HL-60/S4 treated with phorbol 12-myristate 13-acetate at 8.2 ng/mL for 4 days and 3 days (cell line): ENCODE results near the gene URAD.
"Not testable (repeated sequence)": the region's sequence is repeated elsewhere in the genome, so short reads cannot be mapped to it uniquely, and the experiment has no call there.

ENCODE experiments used
- in situ Hi-C: fragments of 300-500 bp; cut with MboI; formaldehyde crosslinking; loops from 2 replicates; pipeline ENCODE4 v1.15.0; 2022; ENCODE audit warnings: low sequenced_read_pairs

URAD gene, protein sequence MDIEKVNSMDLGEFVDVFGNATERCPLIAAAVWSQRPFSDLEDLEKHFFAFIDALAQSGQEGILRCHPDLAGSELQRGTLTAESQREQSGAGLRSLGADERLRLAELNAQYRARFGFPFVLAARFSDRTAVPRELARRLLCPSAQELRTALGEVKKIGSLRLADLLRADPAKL

DNA sequence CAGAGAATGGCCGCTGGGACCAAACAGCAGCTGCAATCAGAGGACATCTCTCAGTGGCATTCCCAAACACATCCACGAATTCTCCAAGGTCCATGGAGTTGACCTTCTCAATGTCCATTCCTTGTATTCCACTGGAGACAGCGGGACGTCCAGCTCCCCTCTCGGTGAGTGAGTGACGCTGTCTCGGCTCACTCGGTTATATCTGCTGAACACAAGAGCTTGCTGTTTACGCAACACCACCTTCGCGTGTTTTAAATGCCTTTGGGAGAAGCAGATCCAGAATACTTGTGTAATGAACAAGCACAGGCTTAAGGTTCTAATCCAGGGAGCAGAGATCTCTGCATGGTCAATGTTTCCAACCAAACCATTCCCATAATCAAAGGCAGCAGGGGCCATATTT lies at the start of gene URAD:
Gene URAD (minus strand): TSS at position 174 of the 400 bp plus-strand sequence. CDS start 56 bp downstream, at position 118.
- in situ Hi-C loops: loop anchor here (25.0 kb wide), 1 partner anchor 1026 kb away; no protein-coding TSS in a partner anchor

DNA sequence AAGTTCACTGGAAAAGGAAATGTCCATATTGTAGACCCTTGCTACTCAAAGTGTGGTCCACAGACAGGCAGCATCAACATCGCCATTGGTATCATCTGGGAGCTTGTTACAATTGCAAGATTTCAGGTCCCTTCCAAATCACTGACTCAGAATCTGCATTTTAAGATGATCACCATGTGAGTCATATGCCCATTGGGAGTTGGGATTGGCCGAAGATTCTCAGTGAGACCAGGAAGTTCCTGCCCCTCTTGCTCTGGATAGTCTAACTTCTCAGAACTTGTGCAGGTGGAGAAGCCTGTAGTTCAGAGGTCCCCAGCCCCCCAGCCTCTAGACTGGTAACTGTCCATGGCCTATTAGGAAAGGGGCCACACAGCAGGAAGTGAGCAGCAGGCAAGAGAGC lies 48.9 kb upstream of the URAD start:
- in situ Hi-C loops: no loop called here

DNA sequence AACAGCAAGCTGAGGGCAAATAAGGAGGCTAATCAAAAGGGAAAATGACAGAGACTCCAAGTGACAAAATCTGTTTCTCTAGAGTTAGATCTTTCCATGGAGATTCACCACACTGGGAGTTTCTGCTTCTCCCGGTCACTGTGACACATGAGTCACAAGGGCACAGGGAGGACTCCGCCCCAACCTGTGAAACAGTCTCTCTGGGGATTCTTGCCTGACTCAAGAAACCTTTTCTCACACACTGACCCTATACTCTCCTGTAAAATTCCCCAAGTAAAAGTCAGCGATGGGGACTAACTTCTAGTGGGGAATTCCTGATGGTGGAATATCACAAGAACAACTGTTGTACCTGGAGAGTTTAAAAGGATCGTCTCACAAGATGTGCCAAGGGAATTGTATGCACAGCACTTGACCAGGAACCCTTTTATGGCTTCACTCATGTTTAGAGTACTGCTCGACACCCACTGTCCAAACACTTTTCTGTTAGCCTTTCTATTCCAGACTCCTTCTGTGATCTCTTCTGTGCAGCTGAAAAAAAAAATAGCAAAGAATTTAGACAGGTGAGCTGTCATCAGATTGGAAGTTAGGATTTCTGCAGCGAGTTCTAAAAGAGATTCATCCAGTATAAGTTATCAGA lies 46.8 kb upstream of the URAD start:
- in situ Hi-C loops: no loop called here

DNA sequence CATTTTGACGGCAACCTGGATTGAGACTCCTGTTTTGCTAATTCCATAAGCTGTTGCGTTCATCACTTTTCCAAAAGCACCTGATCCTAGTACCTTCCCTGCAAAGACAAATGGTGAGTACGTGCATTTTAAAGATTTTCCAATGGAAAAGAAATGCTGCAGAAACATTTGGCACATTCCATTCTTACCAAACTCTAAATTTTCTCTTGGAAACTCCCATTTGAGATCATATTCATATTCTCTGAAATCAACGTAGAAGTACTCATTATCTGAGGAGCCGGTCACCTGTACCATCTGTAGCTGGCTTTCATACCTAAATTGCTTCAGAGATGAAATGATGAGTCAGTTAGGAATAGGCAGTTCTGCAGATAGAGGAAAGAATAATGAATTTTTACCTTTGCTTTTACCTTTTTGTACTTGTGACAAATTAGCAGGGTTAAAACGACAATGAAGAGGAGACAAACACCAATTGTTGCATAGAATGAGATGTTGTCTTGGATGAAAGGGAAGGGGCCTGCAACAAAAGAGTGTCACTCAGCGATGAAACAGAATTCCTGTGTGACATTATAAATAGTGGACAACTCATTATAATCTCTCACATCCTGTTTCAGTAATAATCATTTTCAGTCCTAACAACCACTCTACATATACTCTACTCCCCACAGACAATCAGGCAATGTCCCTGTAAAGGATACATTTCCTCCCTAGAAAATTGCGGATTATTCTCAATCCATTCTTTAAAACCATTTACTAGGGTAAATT lies 45.6 kb upstream of the URAD start:
- in situ Hi-C loops: no loop called here

DNA sequence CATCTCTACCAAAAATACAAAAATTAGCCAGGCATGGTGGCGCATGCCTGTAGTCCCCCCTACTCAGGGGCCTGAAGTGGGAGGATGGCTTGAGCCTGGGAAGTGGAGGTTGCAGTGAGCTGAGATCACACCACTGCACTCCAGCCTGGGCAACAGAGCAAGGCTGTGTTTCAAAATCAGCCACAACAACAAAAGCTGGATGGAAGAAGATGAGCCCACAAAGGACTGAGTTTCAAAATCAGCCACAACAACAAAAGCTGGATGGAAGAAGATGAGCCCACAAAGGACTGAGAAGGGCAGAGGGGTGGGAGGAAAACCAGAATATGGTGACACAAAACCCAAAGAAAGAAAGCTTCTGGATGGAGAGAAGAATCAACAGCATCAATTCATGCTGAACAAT lies 43.9 kb upstream of the URAD start:
- in situ Hi-C loops: not testable (repeated sequence)

DNA sequence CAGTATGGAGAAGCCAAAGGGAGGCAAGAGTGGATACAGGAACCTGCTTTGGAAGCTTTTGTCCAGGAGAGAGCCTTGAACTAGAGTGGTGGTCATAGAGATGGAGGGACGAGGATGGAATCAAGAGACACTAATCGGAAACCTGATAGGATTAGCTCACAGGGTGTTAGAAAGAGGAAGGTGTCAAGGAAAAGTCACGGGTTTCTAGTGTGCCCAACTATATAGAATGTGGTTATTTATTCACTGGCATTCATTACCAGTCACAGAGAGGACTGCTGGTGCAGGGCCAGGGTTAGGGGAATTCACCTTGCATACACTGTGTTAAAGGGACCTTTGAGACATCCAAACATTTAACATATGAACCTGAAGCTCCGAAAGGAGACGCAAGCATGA lies 43.4 kb upstream of the URAD start:
- in situ Hi-C loops: no loop called here

DNA sequence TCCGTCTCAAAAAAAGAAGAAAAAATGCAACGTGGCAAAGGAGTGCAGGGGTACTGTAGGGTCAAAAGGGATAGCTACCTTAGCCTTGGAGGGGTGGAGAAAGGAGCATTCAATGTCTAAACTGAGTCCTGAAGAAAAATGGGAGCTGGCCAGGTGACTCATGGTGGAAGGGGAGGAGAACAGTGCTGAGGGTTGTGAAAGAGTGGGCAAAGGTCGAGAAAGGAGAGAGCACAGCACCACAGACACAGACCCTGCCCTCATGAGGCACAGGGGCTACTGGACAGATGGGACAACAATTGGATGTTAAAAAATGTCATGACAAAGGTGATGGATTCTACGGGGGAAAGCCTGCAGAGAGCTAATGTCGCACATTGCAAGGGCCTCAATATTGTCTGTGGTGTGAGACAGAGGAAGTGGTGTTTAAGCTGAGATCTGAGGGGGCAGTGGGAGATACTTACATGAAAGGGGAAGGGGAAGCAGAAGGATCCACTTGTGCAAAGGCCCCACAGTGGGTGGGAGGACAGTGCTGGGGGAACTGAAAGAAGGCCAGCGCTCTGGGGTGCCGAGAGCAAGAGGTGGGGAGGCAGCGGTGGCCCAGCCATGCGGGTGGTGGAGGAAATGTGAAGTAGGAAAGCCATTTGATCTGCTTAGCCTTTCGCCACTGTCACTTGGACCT lies 42.9 kb upstream of the URAD start:
- in situ Hi-C loops: no loop called here

DNA sequence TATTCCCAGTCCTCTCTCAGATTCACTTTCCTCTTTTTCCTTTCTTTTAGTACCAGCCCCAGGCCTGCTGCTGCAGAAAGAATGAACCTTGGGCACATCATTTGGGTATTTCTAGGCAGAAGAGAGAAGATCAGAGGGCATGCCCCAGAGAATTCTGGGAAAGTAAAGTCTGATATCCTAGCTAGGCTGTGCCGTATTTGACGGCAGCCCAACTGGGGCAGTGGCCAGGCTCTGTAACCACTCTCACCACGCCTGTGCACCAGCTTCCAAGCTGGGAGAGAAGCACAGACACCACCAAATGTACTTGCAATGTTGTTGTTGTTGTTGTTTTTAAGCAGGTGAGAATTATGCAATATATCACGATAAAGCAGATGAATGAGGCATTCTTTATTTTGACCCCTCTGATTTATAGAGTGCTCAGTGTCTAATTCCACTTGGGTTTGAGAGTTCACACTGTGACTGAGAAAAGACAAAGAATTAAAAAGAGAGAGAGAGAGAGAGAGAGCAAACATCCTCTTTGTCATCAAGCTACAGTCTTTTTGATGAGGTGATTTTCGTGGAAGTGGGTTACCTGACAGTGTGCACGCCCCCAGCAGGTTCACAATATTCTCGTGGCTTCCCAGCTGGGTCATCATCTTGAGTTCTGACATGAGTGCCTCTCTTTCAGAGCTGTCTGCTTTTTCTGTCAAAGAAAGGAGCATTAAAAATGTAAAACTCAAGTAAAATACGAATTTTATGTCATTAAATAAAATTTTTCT lies 39.3 kb upstream of the URAD start:
- in situ Hi-C loops: no loop called here

DNA sequence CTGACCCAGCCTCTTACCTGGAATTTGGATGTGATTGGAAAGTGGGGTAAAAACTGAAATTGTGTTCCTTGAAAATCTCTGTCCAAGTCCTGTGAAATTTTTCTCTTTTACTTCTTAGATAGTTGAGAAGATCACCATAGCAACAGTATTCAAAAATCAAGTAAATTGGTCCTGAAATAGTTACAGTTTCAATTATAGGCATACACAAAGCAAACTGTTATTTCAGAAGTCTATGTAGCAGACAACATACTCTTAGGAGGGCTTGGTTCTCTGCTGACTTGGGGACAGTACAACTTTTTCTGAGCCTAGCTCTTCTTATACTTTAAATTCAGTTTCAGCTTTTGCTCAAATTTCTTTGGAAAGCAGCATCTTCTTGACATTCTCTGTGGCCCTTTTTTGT lies 38.6 kb upstream of the URAD start:
- in situ Hi-C loops: no loop called here

DNA sequence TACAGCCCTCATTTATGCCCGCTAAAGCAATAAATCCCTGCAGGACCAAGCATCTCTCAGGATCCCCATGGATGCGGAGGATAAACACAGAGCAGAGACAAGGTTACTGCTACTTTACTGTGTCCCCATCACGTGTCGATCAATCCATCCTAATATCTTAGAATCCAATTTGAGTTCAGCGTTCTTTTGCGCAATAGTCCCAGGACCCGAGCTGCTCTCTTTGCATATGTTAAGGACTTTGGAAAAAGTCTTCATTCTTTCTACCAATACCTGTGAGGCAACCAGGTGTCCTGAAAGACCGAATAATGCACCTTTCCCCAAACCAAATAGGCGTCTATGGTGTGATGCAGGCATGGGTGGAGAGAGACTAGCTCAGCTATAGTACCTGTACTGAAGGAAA lies 38.0 kb upstream of the URAD start:
- in situ Hi-C loops: no loop called here

DNA sequence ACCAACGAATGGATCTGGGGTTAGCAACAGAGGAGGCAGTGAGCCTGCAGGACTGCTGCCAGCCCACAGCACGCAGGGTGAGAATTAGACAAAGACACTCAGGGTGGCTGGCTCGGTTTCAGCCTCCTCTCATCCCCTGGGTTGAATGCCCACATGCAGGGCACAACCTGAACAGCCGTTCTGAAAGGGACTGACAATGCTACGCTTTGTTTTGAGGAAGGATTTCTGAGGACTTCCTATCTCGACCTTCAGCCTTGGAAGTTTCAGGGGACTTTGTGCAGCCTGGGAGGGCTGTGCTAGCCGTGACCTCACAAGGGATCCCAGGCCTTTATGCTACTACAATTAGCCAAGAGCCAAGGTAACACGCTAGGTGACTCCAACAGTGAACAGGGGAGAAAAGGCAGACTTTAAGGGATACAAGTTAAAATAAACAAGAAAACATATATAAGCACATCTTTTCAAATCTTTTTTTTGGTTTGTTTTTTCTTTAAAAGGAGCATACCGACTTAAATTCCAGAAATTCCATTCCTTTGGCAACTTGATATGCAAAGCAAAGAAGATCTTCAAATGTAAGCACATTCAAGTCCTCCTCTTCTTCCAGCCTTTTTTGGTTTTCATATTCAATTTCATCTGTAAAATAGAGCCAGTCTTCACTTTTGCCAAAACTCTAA lies 34.5 kb upstream of the URAD start:
- in situ Hi-C loops: no loop called here

DNA sequence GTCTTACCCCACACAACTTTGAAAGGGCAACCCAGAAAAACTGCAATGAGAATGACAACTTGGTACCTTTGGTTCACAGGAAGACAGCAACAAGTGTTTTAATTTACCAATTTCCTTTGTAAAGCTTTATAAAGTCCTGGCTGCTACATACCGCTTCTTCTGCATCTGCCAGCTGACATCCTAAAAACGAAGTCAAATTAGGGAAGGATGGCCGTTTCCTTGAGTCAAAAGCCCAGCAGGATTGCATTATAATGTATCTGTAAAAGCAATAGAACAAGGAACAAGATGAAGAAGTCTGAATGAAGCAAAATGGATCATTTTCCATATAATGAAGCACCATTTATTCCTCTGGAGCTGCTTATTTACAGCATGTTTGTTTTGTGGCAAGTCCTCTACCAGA lies 25.8 kb upstream of the URAD start:
- in situ Hi-C loops: no loop called here

DNA sequence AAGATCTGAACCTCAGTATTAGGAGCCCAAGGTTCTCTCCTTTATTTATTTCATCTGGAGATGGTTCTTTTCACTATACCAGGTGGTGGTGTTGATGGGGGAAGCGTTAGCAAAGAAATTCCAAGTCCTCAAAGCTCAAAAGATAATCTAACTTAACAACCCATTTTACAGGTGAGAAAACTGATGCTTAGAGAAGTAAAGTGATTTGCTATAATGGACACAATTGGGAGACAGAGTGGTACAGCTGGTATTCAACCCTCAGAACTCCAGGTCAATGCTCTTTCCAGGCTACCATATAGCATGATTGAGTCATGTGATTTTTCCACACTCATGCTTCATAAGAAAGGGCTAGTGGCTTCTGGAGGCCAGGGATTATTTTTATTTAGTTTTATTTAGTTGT lies 25.0 kb upstream of the URAD start:
- in situ Hi-C loops: no loop called here

DNA sequence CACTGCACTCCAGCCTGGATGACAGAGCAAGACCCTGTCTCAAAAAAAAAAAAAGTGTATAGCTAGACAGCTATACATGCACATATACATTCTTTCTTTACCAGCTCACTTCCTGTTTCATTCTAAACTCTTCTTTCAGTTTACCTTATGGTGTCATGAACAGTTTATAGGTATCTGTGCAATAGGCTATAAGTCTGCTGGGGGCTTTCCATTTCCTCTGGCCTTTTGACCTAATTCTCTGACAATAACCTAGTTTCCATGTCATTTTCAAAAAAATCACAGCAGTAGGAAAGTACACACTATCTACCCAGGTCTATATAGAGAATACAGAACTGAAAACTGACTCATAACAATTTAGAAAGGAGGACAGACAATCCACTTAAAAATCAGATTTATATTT lies 24.4 kb upstream of the URAD start:
- in situ Hi-C loops: no loop called here

DNA sequence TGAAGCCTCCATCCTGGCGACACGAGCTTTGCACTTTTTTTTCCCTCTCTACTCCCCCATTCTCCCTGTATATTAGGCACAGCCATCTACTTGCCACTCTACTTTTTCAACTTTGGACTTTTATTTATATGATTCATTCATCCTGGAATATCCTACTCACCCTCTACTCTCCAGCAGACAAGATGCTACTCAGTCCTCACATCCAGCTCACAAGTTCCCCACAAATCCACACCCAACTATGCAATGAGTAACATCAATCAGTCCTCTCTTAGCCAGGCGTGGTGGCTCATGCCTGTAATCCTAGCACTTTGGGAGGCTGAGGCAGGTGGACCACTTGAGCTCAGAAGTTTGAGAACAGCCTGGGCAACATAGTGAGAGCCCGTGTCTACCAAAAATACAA lies 23.9 kb upstream of the URAD start:
- in situ Hi-C loops: no loop called here

DNA sequence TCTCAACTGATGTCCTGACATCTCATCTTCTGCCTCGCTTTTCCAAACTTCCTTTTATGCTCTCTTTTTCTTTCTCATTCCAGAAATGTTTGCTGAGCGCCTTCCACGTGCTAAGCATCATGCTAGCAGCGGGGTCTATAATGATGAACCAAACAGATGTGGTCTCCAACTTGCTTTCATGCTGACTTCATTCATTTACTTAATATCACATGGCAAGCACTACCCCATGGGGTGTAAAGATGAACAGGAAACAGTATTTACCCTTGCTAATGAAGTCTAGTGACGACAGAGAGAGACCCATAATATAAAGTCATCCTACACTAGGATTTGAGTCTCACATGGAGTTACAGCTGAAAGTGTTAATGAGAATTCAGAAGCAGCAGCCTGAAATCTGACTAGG lies 21.6 kb upstream of the URAD start:
- in situ Hi-C loops: no loop called here

DNA sequence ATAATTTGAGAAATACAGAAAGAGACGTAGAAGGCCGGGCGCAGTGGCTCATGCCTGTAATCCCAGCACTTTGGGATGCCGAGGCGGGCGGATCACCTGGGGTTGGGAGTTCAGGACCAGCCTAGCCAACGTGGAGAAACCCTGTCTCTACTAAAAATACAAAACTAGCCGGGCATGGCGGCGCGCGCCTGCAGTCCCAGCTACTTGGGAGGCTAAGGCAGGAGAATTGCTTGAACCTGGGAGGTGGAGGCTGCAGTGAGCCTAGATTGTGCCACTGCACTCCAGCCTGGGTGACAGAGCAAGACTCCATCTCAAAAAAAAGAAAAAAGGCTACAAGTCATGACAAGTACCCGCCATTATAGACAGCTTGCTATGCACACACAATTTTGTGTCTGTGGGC lies 16.5 kb upstream of the URAD start:
- in situ Hi-C loops: not testable (repeated sequence)

DNA sequence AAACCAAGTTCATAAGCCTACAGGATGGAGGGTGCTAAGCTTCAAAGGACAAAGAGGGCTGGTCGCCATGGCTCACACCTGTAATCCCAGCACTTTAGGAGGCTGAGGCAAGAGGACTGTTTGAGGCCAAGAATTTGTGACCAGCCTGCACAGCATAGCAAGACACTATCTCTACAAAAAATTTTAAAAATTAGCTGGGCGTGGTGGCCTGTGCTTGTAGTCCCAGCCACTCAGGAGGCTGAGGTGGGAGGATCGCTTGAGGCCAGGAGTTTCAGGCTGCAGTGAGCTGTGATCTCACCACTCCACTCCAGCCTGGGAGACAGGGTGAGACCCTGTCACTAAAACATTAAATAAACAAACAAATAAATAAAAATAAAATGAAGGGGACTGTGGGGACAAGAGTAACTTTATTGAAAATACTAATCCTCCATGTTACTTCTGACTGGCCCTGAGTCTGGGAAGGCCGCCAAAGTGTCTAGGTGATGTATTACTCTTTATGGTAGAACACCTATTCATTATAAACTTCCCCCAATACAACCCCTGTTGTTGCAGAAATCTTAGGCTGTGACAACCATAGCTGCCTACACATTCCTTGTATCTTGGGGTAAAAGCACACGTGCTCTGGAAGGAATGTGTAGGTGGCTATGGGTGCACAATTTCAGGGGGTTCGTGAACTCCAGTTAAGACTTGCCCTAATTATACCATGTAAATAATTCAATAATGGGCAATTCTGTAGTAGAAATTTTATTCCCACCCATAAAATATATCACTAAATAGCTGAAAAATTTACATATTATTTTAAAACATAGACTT lies 14.6 kb upstream of the URAD start:
- in situ Hi-C loops: no loop called here

DNA sequence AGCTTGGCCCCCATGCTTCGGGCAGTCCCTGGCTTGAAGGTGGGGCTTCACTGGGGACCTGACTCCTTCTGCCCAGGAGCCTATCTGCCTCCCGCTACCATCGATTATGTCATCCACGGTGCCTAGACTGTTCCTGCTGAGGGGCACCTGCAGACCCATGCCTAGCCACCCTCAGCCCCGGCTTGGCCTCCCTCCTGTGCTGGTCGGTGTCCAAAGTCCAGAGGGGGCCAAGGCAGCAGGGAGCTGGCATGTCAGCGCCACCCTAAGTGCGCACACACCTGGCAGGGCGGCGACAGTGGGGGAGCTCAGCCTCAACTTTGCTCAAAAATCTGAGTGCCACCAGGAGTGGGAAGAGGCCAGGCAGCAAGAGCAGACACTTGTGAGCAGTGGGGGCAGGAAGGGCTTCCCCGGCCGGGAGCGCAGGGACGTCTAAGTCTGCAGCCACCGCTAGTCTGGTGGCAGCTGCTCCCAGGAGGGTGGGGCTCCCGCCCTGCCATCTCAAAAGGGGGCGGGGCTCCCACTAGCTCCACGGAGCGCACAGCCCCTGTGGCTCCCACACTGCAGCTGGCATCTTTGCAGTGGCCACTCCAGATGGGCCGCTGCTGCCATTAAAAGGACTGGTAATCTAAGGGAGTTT lies 13.5 kb upstream of the URAD start:
- in situ Hi-C loops: no loop called here
